GM06990 (cell line): ENCODE data around the gene TJP2.

Experiments used
- DNase-seq: peaks from one replicate; pipeline ENCODE4 v3.0.0-alpha.2; 2011; ENCODE audit not compliant: insufficient read length; ENCODE audit errors: extremely low read depth
- H3K27me3 ChIP-seq: replicated peaks from 2 replicates; pipeline ENCODE4 v1.6.0; 2011; ENCODE audit warnings: low read length; ENCODE audit not compliant: control insufficient read depth, insufficient read depth
- H3K36me3 ChIP-seq: 2 replicates; pipeline ENCODE4 v1.5.1; 2011; ENCODE audit warnings: low read length; ENCODE audit not compliant: control insufficient read depth, insufficient read depth
- H3K4me3 ChIP-seq: replicated peaks from 2 replicates; pipeline ENCODE4 v1.5.1; 2011; ENCODE audit warnings: low read depth, mild to moderate bottlenecking, control low read depth, low read length
- TF ChIP-seq, protein P1 (sequence below): IDR thresholded peaks from 2 replicates; pipeline ENCODE4 v1.5.1; 2011; ENCODE audit warnings: low read length, control low read depth, mild to moderate bottlenecking, inconsistent platforms; ENCODE audit not compliant: insufficient read depth, poor library complexity, severe bottlenecking

Gene TJP2

DNA sequence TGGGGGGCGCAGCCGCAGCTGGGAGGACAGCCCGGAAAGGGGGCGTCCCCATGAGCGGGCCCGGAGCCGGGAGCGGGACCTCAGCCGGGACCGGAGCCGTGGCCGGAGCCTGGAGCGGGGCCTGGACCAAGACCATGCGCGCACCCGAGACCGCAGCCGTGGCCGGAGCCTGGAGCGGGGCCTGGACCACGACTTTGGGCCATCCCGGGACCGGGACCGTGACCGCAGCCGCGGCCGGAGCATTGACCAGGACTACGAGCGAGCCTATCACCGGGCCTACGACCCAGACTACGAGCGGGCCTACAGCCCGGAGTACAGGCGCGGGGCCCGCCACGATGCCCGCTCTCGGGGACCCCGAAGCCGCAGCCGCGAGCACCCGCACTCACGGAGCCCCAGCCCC, 47.0 kb downstream of the TJP2 start:
- H3K4me3 ChIP-seq = no peak overlapping the region
- H3K36me3 ChIP-seq = peaks cover 2% of the 10 kb centered on the region
- H3K27me3 ChIP-seq = no peaks in the 10 kb centered on the region
- no peak for DNase-seq
- TF ChIP-seq, protein P1, sequence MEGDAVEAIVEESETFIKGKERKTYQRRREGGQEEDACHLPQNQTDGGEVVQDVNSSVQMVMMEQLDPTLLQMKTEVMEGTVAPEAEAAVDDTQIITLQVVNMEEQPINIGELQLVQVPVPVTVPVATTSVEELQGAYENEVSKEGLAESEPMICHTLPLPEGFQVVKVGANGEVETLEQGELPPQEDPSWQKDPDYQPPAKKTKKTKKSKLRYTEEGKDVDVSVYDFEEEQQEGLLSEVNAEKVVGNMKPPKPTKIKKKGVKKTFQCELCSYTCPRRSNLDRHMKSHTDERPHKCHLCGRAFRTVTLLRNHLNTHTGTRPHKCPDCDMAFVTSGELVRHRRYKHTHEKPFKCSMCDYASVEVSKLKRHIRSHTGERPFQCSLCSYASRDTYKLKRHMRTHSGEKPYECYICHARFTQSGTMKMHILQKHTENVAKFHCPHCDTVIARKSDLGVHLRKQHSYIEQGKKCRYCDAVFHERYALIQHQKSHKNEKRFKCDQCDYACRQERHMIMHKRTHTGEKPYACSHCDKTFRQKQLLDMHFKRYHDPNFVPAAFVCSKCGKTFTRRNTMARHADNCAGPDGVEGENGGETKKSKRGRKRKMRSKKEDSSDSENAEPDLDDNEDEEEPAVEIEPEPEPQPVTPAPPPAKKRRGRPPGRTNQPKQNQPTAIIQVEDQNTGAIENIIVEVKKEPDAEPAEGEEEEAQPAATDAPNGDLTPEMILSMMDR = no peak

DNA sequence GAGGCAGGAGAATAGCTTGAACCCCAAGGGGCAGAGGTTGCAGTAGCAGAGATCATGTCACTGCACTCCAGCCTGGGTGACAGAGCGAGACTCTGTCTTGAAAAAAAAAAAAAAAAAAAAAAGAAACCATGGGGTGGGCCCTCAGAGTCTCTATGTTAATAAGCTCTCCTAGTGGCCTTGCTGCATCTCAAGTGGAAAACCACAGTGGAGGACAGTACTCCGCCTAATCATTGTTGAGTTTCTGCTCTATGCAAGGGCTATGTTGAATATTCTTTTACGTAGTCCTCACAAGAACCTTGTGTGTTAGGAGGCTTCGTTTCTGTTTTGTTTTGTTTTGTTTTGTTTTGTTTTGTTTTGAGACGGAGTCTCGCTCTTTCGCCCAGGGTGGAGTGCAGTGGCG, 48.9 kb downstream of the TJP2 start:
- peaks cover 2% of the 10 kb centered on the region for H3K36me3 ChIP-seq
- H3K4me3 ChIP-seq = no peak overlapping the region
- TF ChIP-seq, protein P1 = no peak
- no peak for DNase-seq
- H3K27me3 ChIP-seq = no peaks in the 10 kb centered on the region

DNA sequence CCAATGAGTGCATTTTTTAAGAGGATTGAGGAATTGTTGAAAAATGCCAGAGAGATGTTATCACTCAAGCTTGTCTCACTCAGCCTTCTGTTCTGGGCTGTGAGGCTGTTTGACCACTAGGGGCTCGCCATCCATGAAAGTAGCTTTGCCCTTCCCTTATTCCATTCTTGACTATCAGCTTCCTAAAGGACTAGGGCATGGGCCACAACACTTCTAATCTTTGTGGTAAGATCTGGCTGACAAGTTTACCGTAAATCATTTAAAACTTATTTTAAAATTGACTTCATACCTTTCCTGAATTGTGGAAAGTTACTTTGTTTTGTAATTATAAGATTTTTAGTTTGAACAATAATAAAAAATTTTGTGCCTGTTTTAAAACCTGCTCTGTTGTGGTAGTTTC, 49.5 kb downstream of the TJP2 start:
- no peak overlapping the region for H3K4me3 ChIP-seq
- TF ChIP-seq, protein P1 = peak; percentile 78
- DNase-seq = no peak
- H3K36me3 ChIP-seq = peaks cover 2% of the 10 kb centered on the region
- H3K27me3 ChIP-seq = no peaks in the 10 kb centered on the region

DNA sequence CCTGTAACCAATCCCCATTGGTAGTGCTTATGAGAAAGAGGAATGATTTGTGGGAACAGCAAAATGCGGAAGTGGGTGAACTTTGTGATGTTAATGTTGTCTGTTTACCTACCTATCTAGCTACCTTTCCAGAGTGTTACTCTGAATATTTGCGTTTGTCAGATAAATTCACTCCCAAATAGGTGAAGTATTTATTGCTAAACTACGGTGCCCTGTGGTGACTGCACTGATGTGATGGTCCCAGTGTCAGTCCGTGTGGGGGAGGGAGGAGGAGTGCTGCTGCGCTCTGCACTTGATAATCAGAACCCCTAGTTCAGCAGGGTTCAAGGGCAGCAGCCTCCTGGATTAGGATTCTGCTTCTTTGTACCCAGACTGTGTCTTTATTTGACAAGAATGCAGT, 55.3 kb downstream of the TJP2 start:
- Histone ChIP-seq H3K27me3 (no peaks in the 10 kb centered on the region), H3K4me3 (no peak overlapping the region), H3K36me3 (peaks cover 5% of the 10 kb centered on the region)
- DNase-seq = no peak
- TF ChIP-seq, protein P1 = no peak

DNA sequence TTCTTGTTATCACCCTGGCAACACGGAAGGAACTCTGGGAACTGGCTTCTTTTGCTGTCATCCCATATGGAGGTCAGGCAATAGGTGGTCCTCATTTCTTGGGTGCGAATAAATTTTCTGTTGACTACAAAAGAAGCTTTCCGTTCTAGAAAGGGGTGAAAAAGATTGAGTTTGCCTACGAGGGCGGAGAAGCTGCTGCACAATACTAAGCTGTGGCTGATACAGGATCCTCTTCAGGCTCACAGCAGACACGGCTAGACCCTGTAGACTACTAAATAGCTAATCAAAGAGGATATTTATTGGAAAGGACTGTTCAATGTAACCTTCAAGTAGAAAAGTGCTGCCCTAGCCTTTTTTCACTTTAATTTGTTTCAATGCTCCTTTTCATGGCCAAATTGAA, 58.1 kb downstream of the TJP2 start:
- Histone ChIP-seq H3K27me3 (no peaks in the 10 kb centered on the region), H3K36me3 (peaks cover 15% of the 10 kb centered on the region), H3K4me3 (no peak overlapping the region)
- TF ChIP-seq, protein P1 = no peak
- DNase-seq = no peak

DNA sequence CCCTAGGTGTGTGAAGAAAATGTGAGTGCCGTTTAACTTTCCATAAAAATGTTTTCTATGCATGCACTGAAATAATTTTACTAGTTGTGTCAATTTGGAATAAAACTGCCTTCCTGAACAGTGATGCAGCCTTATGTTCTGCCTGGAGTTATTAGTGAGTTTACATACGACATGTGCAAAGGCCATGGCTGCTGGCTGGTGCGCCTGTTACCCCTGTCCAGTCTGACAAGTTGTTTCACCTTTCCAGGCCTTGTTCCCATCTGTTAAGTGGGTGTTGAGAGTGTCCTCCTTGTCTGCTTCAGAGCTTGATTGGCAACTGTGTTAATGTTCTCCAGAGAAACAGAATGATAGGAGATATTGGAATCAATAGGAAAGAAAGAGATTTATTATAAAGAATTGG, 60.6 kb downstream of the TJP2 start:
- Histone ChIP-seq H3K4me3 (no peak overlapping the region), H3K36me3 (peaks cover 13% of the 10 kb centered on the region), H3K27me3 (no peaks in the 10 kb centered on the region)
- DNase-seq = no peak
- TF ChIP-seq, protein P1 = no peak
